D721Med (cell line): ENCODE measurements around the gene INTS4.
"Not testable (repeated sequence)": the region's sequence is repeated elsewhere in the genome, so short reads cannot be mapped to it uniquely, and the experiment has no call there.

Experiments used
- DNase-seq: peaks from one replicate; pipeline ENCODE4 v3.0.0; 2011; ENCODE audit warnings: low spot score; ENCODE audit not compliant: insufficient read length
- FAIRE-seq: peaks from 2 replicates; lab custom pipeline; 2011; peaks lifted over from hg19 to GRCh38; lab: Jason Lieb, UNC
- TF ChIP-seq, protein P1 (sequence below): IDR thresholded peaks from 2 replicates; pipeline ENCODE4 v1.5.1; 2012; ENCODE audit warnings: mild to moderate bottlenecking, control low read depth; ENCODE audit not compliant: insufficient read depth; ENCODE audit errors: missing control alignments

INTS4 gene

DNA sequence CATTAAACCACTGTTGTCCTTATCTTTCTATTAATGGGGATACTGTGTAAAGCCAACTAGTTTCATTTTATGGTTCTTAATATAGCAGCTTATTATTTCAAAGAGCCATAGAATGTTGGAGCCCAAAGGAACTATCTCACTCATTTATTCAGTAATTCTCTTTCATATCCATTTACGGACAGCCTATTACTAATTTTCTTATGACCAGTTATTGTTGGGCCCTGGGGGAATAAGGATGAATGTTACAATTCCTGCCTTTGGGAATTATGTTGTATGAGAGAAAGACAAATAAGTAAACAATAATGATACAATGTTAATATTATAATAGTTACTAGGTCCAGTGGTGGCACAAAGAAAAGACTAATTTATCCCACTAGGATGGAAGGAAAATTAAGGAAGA is 121.1 kb downstream of the INTS4 start:
- FAIRE-seq = no peak
- DNase-seq = no peak
- TF ChIP-seq, protein P1, sequence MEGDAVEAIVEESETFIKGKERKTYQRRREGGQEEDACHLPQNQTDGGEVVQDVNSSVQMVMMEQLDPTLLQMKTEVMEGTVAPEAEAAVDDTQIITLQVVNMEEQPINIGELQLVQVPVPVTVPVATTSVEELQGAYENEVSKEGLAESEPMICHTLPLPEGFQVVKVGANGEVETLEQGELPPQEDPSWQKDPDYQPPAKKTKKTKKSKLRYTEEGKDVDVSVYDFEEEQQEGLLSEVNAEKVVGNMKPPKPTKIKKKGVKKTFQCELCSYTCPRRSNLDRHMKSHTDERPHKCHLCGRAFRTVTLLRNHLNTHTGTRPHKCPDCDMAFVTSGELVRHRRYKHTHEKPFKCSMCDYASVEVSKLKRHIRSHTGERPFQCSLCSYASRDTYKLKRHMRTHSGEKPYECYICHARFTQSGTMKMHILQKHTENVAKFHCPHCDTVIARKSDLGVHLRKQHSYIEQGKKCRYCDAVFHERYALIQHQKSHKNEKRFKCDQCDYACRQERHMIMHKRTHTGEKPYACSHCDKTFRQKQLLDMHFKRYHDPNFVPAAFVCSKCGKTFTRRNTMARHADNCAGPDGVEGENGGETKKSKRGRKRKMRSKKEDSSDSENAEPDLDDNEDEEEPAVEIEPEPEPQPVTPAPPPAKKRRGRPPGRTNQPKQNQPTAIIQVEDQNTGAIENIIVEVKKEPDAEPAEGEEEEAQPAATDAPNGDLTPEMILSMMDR = no peak

- no peak for FAIRE-seq
- TF ChIP-seq, protein P1 = no peak
- DNase-seq = no peak
These were observed 122.6 kb downstream of the INTS4 start for GRCh38 chr11:77871855-77872254.

DNA sequence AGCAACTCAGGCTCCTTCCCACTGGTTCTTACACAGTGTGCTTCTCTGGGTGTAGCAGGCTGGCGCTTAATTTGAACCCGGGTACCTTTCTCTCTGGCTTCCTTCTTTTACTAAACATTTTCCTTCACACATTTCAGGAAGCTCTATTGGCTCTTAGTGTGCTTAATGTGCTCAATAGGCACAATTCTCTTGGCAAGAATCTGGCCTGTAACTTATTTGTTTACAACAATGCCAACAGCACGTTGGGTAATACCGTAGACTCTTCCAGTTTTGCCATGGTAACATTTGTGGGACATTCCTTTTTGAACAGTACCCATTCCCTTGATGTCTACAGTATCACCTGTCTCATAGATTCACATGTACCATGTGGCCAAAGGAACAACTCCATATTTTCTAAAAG is 125.7 kb downstream of the INTS4 start:
- FAIRE-seq = no peak

GRCh38 chr11:77866336-77866735 is 128.1 kb downstream of the INTS4 start:
- no peak for FAIRE-seq
- no peak for DNase-seq
- TF ChIP-seq, protein P1 = no peak

More for the DNA sequence above, 125.7 kb downstream of the INTS4 start:
- TF ChIP-seq, protein P1 = no peak
- DNase-seq = no peak

GRCh38 chr11:77865805-77866204 is 128.7 kb downstream of the INTS4 start:
- FAIRE-seq (no peak), DNase-seq (no peak)
- TF ChIP-seq, protein P1 = no peak

DNA sequence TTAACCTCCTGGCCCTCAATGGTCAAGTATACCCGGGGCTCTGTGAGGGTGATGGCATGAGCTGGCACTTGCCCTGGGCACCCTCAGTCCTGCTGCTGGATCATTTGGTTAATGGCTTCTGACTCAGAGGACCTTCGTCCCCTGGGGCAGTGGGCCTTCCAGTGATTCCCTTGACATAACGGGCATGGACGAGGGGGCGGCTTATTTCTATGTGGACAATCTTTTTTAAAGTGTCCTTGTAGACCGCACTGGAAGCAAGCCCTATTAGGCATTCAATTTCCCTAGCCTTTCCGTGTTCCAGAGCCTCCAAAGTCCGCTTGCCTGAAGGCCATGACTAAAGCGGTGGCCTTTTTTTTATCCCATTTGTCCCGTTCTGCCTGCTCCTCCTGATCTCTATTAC is 133.0 kb downstream of the INTS4 start:
- not testable (repeated sequence) for FAIRE-seq, DNase-seq

DNA sequence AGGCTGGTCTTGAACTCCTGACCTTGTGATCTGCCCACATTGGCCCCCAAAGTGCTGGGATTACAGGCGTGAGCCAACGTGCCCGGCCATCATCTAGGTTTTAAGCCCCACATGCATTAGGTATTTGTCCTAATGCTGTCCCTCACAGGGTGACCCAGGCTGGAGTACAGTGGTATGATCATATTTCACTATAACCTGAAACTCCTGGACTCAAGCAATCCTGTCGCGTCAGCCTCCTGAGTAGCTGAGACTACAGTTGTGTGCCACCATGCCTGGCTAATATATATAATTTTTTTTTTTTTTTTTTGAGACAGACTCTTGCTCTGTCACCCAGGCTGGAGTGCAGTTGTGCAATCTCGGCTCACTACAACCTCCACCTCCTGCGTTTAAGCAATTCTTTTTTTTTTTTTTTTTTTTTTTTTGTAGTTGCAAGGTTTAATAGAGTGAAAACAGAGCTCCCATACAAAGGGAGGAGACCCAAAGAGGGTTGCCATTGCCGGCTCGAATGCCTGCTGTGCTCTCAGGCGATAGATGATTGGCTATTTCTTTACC is 136.5 kb downstream of the INTS4 start:
- not testable (repeated sequence) for FAIRE-seq

GRCh38 chr11:77854838-77855237 is 139.6 kb downstream of the INTS4 start:
- TF ChIP-seq, protein P1 = no peak
- FAIRE-seq = no peak
- DNase-seq = no peak

More for the DNA sequence above, 136.5 kb downstream of the INTS4 start:
- not testable (repeated sequence) for DNase-seq
